ENCODE results near the gene GTF2E1. TPM values are rescaled to one million over a fixed set of nuclear protein-coding genes. Genes with fewer than 3 reads are reported as not detected.

GTF2E1 gene
- total and polyA plus RNA-seq, 2 of the 4 experiments (the other 2 are of a cell fraction): 8.2 to 18.5 TPM

- H3K14ac ChIP-seq (replicated peaks; ENCODE audit: low read depth, low read length): no peak overlapping the region
- no peak overlapping the region for H3K4me3 ChIP-seq (ENCODE audit: insufficient read depth, low read depth, low read length)
- H3K79me1 ChIP-seq (ENCODE audit: low read depth in 1 of 2, low read length in 2 of 2): peaks cover 26 to 28% of the 10 kb centered on the region in 2 experiments
- dilution Hi-C loops (cut with HindIII; ENCODE audit: low sequenced_read_pairs, unreplicated experiment) (no loop called here), intact Hi-C loops (cut with micrococcal nuclease) (no loop called here), in situ Hi-C loops (cut with MboI; ENCODE audit: low sequenced_read_pairs) (no loop called here)
- no peak for ATAC-seq (ENCODE audit: low read depth)
- no peak overlapping the region for H2BK15ac ChIP-seq (ENCODE audit: low read depth, low read length)
- no peaks in the 10 kb centered on the region for H3K9me3 ChIP-seq (ENCODE audit: control insufficient read depth, insufficient read depth, low read length)
- H3K4ac ChIP-seq (ENCODE audit: low read depth, low read length): no peak overlapping the region
- peaks cover 7% of the 10 kb centered on the region for H3K36me3 ChIP-seq (ENCODE audit: control insufficient read depth, insufficient read depth, low read length)
- H3K27ac ChIP-seq (ENCODE audit: insufficient read depth, low read length): no peak overlapping the region
- TF ChIP-seq RCOR1 (IDR thresholded peaks at IDR 0.05; ENCODE audit: insufficient replicate concordance, low read length) (no peak), USF2 (IDR thresholded peaks at IDR 0.05; ENCODE audit: low read depth, low read length) (no peak), MXI1 (IDR thresholded peaks at IDR 0.05; ENCODE audit: borderline replicate concordance, low read depth, low read length) (no peak), RAD21 (IDR thresholded peaks at IDR 0.05; ENCODE audit: low read length) (no peak), CEBPB (IDR thresholded peaks at IDR 0.05; ENCODE audit: low read depth, low read length) (no peak)
- no peak overlapping the region; the same call in 1 of the 2 replicates for H3K56ac ChIP-seq (ENCODE audit: extremely low read depth, insufficient read depth, low read length)
- no peak overlapping the region for H4K5ac ChIP-seq (ENCODE audit: low read depth, low read length)
- H2AFZ ChIP-seq (replicated peaks; ENCODE audit: low read length, poor library complexity): no peak overlapping the region
- H2AK9ac ChIP-seq (replicated peaks; ENCODE audit: low read depth, low read length, poor library complexity): no peak overlapping the region
- no CpG with 5 or more reads among the region's 1 CpG for WGBS, 2 experiments (ENCODE audit: extremely low coverage in 2 of 2, insufficient read length in 1 of 2)
- no peaks in the 10 kb centered on the region for H4K20me1 ChIP-seq (ENCODE audit: insufficient read depth, low read length)
- no peak overlapping the region for H4K8ac ChIP-seq (ENCODE audit: low read depth in 2 of 2, low read length in 2 of 2)
- H3K27me3 ChIP-seq (ENCODE audit: control insufficient read depth, insufficient read depth, low read length): no peaks in the 10 kb centered on the region
- H3K4me1 ChIP-seq (ENCODE audit: control insufficient read depth, insufficient read depth, low read length): no peaks in the 10 kb centered on the region; the same call in 1 of the 2 replicates
- H2BK120ac ChIP-seq (ENCODE audit: low read depth, low read length): no peak overlapping the region
- POLR2A ChIA-PET (ENCODE audit: unreplicated experiment): no interaction called here
- H2BK20ac ChIP-seq (ENCODE audit: low read depth, low read length): no peak overlapping the region
- H3K23ac ChIP-seq (ENCODE audit: low read depth, low read length): no peak overlapping the region
- H2AK5ac ChIP-seq (ENCODE audit: low read depth, low read length): no peak overlapping the region
- BruUV-seq (replicated peaks): no TSS peak
- H4K91ac ChIP-seq (ENCODE audit: insufficient read depth, low read depth, low read length): no peak overlapping the region
- H3K9me1 ChIP-seq (ENCODE audit: insufficient read depth, low read length): no peaks in the 10 kb centered on the region
- no peak for DNase-seq
- H3K18ac ChIP-seq (ENCODE audit: low read depth, low read length): no peak overlapping the region
- no peak overlapping the region for H3K9ac ChIP-seq (ENCODE audit: low read depth, low read length)
- peak overlapping the region; percentile 39 for H2BK5ac ChIP-seq (ENCODE audit: low read depth, low read length, poor library complexity, severe bottlenecking)
- CTCF ChIA-PET: no interaction called here
- H3K4me2 ChIP-seq (ENCODE audit: low read depth, low read length): peak overlapping the region; percentile 41; the same call in 1 of the 2 replicates
These were observed 7.3 kb downstream of the GTF2E1 start for GRCh38 chr3:120749843-120750242.

Data from IMR-90 (cell line).